ENCODE results near the gene INPP5A.
A peak's percentile ranks its signal among the peaks of the same experiment; 100 is the strongest.

The INPP5A gene

DNA sequence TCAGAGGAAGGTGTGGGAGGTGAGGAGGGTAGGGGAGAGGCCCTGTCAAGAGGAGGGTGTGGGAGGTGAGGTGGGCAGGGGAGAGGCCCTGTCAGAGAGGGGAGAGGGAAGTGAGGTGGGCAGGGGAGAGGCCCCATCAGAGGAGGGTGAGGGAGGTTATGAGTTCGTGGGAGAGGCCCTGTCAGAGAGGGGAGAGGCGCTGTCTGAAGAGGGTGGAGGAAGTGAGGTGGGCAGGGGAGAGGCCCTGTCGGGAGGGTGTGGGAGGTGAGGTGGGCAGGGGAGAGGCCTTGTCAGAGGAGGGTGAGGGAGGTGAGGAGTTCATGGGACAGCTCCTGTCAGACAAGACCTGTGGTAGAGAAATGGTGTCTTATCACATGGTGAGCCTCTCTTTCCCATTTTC lies 74.4 kb downstream of the INPP5A start:
- no peak for DNase-seq (ENCODE audit: low spot score)

- DNase-seq (ENCODE audit: low spot score), result no peak
Observed at GRCh38 chr10:132612571-132613504, 75.3 kb downstream of the INPP5A start.

GRCh38 chr10:132613566-132614348 lies 76.2 kb downstream of the INPP5A start:
- no peak for DNase-seq (ENCODE audit: low spot score)

GRCh38 chr10:132614431-132615340 lies 77.1 kb downstream of the INPP5A start:
- DNase-seq (ENCODE audit: low spot score), result peak; percentile 53

DNA sequence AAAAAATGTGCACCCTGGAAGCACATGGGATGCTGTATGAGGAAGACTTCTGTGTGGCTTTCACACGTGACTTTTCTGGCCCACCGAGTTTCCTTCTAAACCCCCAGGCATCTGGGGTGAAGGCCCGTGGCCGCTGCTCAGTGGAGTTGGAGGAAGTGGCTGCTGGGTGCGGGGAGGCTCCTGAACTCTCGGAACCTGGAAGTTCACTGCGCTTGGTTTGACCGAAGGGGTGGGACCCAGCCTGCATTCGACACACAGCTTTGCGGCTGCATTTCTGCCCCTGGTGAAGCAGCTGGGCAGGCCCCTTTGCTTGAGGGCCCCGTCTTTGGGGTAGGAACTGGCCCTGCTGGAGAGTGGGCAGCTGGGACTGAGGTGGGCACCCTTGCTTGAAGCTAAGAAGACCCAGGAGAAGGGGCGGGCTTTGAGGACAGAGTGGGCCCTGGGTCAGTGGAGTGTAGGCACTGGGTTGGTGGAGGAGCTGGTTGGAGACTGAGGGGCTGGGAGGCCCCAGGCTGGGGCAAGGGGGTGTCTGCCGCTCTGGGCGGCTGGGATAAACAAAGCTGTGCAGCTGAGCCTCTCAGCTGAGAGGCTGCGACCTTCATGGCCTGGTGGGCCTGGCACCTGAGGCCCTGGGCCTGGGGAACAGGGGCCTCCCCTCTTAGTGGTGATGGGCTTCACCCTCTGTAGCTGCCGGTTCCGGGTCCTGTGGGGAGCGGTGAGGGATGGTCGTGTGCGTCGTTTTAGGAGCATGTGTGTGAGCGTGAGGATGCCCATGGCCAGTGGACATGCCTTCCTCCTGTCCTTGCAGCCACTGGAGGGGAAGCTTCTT lies 78.0 kb downstream of the INPP5A start:
- peak; percentile 50 for DNase-seq (ENCODE audit: low spot score)

DNA sequence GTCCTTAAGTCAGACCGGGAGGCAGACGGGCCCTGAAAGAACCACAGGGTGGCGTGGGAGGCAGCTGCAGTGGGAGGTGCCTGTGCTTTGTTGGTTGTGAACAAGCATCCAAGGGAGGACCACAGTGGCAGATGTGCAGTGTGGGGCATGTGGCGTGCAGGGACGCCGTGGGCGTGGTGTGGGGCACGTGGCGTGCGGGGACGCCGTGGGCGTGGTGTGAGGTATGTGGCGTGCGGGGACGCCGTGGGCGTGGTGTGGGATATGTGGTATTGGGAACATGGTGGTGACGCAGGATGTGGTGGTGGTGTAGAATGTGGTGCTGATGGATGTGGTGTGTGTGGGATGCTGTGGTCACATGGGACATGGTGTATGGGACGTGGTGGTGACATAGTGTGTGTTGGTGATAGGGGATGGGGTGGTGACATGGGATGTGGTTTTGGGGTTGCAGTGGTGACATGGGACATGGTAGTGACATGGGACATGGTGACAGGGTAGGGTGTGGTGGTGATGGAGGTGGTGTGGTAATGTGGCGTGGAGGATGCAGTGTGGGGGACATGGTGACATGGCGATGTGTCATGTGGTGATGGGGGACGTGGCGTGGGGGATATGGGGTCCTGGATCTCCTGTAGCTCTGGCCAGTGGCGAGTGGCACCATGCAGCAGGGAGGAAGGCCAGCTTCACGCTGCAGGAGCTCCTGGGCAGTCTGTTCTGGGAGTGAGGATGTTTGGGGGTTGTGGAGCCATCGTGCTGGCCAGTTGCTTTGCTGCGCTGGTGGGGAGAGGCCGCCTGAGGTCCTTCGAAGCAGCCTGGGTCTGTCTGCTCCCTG lies 78.8 kb downstream of the INPP5A start:
- peak; percentile 54 for DNase-seq (ENCODE audit: low spot score)

GRCh38 chr10:132616996-132617736 lies 79.6 kb downstream of the INPP5A start:
- peak; percentile 62 for DNase-seq (ENCODE audit: low spot score)

- DNase-seq (ENCODE audit: low spot score), result no peak
Observed at GRCh38 chr10:132617737-132618052, 80.1 kb downstream of the INPP5A start.

DNA sequence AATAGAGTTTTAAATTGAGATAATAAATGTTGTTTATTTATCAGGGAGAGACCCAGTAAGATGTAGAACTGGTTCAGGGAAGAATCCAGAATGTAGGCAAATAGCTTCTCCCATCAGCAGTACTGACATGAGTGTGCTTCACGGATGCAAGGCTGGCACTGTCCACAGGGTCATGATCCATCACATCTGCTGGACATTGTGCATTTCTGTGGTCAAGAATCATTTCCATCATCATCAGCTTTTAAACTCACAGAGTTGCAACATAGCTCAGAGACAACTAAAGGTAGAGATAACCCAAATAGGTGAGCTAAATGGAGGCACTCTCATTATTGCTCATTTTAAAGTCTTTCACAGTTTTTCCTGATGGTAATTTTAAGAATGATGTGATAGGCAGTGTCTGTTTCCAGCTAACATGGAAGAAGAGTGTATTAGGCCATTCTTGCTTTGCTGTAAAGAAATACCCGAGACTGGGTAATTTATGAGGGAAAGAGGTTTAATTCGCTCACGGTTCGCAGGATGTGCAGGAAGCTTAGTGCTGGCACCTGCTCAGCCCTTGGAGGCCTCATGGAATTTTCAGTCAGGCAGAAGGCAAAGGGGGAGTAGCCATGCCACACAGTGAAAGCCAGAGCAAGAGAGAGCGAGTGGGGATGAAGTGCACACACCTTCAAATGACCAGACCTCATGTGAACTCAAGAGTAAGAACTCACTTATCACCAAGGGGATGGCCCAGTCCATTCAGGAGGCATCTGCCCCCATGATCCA lies 80.8 kb downstream of the INPP5A start:
- no peak for DNase-seq (ENCODE audit: low spot score)

DNA sequence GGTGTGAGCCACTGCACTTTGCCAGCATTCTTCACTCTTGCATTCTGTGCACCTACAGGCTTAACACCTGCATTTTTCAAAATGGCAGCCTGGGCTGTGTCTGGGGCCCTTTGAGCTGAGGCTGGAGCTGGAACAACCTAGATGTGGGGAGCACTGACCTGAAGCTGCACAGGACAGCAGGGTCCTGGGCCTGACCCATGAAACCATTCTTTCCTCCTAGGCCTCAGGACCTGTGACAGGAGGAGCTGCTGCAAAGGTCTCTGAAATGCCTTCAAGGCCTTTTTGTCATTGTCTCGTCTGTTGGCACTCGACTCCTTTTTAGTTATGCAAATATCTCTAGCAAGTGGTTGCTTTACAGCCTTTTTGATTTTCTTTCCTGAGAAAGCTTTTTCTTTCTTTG lies 82.3 kb downstream of the INPP5A start:
- DNase-seq (ENCODE audit: low spot score), result peak; percentile 41

DNA sequence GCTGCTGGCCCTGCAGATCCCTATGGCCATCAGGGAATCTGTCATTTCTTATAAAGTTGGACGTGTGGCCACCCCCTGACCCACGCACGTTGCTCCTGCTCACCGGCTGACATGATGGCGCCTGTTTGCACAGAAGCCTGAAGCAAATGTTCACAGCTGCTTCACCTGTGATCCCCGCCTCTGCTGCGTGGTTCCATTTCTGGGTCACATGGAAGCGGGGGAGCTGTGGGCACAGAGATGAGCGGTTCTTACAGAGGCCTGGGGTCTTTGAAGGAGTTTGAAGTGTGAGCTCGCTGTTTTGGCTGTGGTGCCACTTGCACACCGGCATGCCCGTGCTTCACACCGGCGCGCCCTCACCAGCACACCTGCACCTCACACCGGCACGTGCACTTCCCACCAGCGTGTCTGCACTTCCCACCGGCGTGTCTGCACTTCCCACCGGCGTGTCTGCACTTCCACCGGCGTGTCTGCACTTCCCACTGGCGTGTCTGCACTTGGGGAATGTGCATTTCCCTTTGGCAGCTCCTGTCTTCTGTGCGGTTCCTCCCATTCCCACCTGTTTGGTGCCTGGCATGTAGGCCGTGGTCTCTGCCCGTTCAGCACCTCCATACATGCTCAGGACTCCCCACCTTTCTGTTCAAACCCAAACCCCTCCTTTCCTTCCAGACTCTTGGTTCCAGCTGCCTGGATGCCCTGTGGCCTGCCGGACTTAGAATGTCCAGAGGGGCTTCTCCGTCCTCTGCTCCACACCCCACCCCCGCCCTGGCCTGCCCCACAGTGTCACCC lies 86.7 kb downstream of the INPP5A start:
- peak; percentile 54 for DNase-seq (ENCODE audit: low spot score)

DNA sequence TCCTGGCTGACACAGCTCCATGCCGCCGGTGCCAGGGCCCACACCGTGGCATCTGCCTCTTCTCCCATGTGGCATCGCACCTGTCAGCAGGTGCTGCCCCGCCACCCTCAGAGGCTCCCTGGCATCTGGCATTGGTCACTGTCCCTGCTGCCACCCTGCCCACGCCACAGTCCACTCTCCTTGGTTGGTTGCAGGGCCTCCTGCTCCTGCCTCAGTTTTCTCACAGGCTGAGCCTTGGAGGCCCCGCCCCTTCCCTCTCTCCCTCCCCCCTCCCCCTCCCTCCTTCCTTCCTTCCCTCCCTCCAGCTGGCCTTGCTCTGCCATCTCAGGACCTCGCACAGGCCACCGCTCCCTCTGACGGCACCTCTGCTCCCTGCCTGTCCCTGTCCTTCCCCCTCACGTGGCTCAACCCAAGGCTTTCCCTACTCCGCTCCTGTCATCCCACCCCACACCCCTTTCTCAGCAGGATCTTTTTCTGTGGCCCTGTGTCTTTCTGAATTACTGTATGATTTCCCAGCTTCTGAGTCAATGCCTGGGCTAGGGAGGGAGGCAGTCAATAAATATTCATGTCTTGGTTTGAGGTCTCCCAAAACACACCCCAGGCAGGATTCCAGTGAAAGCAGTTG lies 87.4 kb downstream of the INPP5A start:
- DNase-seq (ENCODE audit: low spot score), result peak; percentile 57

DNA sequence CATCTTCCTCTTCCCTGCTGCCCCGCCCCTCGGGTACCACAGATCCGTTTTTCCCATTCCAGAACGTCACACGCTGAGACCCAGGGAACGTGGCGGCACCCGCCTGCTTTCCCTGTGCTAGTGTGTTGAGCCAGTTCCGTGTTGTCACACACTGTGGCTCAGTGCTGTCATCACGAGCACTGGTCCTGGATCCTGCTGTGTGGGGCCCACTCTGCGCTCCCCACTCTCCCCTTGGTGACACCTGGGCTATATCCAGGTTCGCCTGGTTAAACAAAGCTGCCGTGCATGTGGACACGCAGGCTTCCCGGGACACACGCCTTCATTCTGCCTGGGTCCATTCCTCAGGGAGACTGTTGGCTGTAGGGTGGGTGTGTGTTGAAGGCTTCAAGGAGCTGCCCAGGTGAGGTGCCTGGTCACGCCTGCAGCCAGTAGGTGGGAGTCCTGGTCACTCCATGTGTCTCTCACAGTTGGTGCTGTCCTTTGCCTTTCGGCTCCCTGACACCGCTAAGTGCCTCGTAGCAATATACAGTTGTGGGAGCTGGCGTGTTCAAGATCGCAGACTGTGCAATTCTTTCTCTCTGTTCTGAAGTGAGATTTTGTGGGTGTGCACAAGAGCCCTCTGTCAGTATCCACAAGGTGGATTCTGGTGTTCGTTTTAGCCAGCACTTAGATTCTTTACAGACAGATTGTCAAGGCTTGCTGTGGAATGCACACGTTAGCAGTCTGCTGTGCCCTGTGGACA lies 88.6 kb downstream of the INPP5A start:
- peak; percentile 41 for DNase-seq (ENCODE audit: low spot score)

- DNase-seq (ENCODE audit: low spot score), result no peak
Observed at GRCh38 chr10:132626761-132627665, 89.4 kb downstream of the INPP5A start.

GRCh38 chr10:132627666-132628531 lies 90.3 kb downstream of the INPP5A start:
- no peak for DNase-seq (ENCODE audit: low spot score)

All from left forelimb (tissue), 1 donor.